Trophoblast cell (in vitro differentiated cells and primary cell): ENCODE results near the gene MYO7B.
A peak's percentile ranks its signal among the peaks of the same experiment; 100 is the strongest.

Experiments
- DNase-seq, 2 donors: peaks; one replicate each; pipeline ENCODE4 v3.0.0-alpha.2; 2016
- H2AFZ ChIP-seq: 2 replicates; pipeline ENCODE4 v1.6.1; 2013; ENCODE audit warnings: low read length, moderate library complexity, mild to moderate bottlenecking; ENCODE audit not compliant: insufficient read depth, poor library complexity
- H2AK5ac ChIP-seq: 2 replicates; pipeline ENCODE4 v1.6.1; 2013; ENCODE audit warnings: mild to moderate bottlenecking, low read length
- H2BK120ac ChIP-seq: 2 replicates; pipeline ENCODE4 v1.6.1; 2013; ENCODE audit warnings: low read length, mild to moderate bottlenecking, moderate library complexity; ENCODE audit not compliant: insufficient read depth, poor library complexity
- H2BK12ac ChIP-seq: 2 replicates; pipeline ENCODE4 v1.6.1; 2013; ENCODE audit warnings: mild to moderate bottlenecking, low read length, moderate library complexity
- H2BK5ac ChIP-seq: 2 replicates; pipeline ENCODE4 v1.6.1; 2013; ENCODE audit warnings: low read length, low read depth, moderate library complexity, mild to moderate bottlenecking; ENCODE audit not compliant: poor library complexity
- H3K14ac ChIP-seq: 2 replicates; pipeline ENCODE4 v1.6.1; 2013; ENCODE audit warnings: mild to moderate bottlenecking, low read length
- H3K18ac ChIP-seq: 2 replicates; pipeline ENCODE4 v1.6.1; 2013; ENCODE audit warnings: mild to moderate bottlenecking, low read length
- H3K23ac ChIP-seq: 2 replicates; pipeline ENCODE4 v1.6.1; 2013; ENCODE audit warnings: low read length
- H3K27ac ChIP-seq: 2 replicates; pipeline ENCODE4 v1.5.1; 2013; ENCODE audit warnings: low read depth, mild to moderate bottlenecking, inconsistent platforms, low read length, moderate library complexity
- H3K27me3 ChIP-seq: 2 replicates; pipeline ENCODE4 v1.6.1; 2013; ENCODE audit warnings: inconsistent platforms, mild to moderate bottlenecking, low read length, moderate library complexity; ENCODE audit not compliant: insufficient read depth
- H3K36me3 ChIP-seq, 2 experiments: 1 replicate in 1 of 2; 2 replicates in 1 of 2; pipeline ENCODE4 v1.6.1; 2013; ENCODE audit warnings: low read length in 2 of 2, mild to moderate bottlenecking in 2 of 2, moderate library complexity in 1 of 2; ENCODE audit not compliant: insufficient read depth in 2 of 2, control insufficient read depth in 1 of 2
- H3K4ac ChIP-seq: 2 replicates; pipeline ENCODE4 v1.6.1; 2013; ENCODE audit warnings: low read depth, mild to moderate bottlenecking, low read length, moderate library complexity
- H3K4me1 ChIP-seq, 2 experiments: 1 replicate in 1 of 2; 2 replicates in 1 of 2; pipeline ENCODE4 v1.6.1; 2013; ENCODE audit warnings: low read length in 2 of 2, mild to moderate bottlenecking in 2 of 2, moderate library complexity in 1 of 2; ENCODE audit not compliant: insufficient read depth in 2 of 2, control insufficient read depth in 1 of 2
- H3K4me2 ChIP-seq: 2 replicates; pipeline ENCODE4 v1.6.1; 2013; ENCODE audit warnings: inconsistent platforms, mild to moderate bottlenecking, low read length, moderate library complexity
- H3K4me3 ChIP-seq: 2 replicates; pipeline ENCODE4 v1.5.1; 2013; ENCODE audit warnings: mild to moderate bottlenecking, low read depth, low read length, inconsistent platforms
- H3K79me1 ChIP-seq: one replicate; pipeline ENCODE4 v1.6.1; 2013; ENCODE audit warnings: low read length
- H3K79me2 ChIP-seq: 2 replicates; pipeline ENCODE4 v1.6.1; 2013; ENCODE audit warnings: low read length, mild to moderate bottlenecking; ENCODE audit not compliant: control insufficient read depth, insufficient read depth, poor library complexity
- H3K9ac ChIP-seq: 2 replicates; pipeline ENCODE4 v1.6.1; 2013; ENCODE audit warnings: mild to moderate bottlenecking, low read length
- H3K9me3 ChIP-seq: 2 replicates; pipeline ENCODE4 v1.6.1; 2013; ENCODE audit warnings: low read depth, mild to moderate bottlenecking, control low read depth, inconsistent platforms, low read length; ENCODE audit not compliant: insufficient read depth
- H4K12ac ChIP-seq: 2 replicates; pipeline ENCODE4 v1.6.1; 2013; ENCODE audit warnings: low read depth, mild to moderate bottlenecking, low read length, moderate library complexity
- H4K8ac ChIP-seq: 2 replicates; pipeline ENCODE4 v1.6.1; 2013; ENCODE audit warnings: low read depth, mild to moderate bottlenecking, low read length, moderate library complexity
- H4K91ac ChIP-seq: one replicate; pipeline ENCODE4 v1.6.1; 2013; ENCODE audit warnings: low read depth, mild to moderate bottlenecking, low read length, moderate library complexity
- WGBS: extraction: QIAGEN DNeasy Blood & Tissue Kit; methylation state at CpG from one replicate; pipeline ENCODE4 v1.1.7; 2013; ENCODE audit warnings: missing lambda C conversion rate; ENCODE audit not compliant: insufficient read length, insufficient coverage; ENCODE audit errors: extremely low coverage; 5-methylcytosine and 5-hydroxymethylcytosine counted together

MYO7B gene

GRCh38 chr2:127681976-127682857 is 146.7 kb downstream of the MYO7B start:
- Histone ChIP-seq H4K91ac (no peak overlapping the region), H2BK120ac (no peak overlapping the region), H2AFZ (no peak overlapping the region), H4K12ac (no peak overlapping the region), H2BK12ac (no peak overlapping the region), H3K4ac (no peak overlapping the region), H3K27ac (no peak overlapping the region), H4K8ac (no peak overlapping the region), H2BK5ac (no peak overlapping the region), H3K79me2 (no peaks in the 10 kb centered on the region), H3K9ac (no peak overlapping the region), H3K36me3 (no peaks in the 10 kb centered on the region), H3K4me3 (no peak overlapping the region), H3K27me3 (no peaks in the 10 kb centered on the region), H2AK5ac (no peak overlapping the region), H3K18ac (no peak overlapping the region), H3K4me2 (no peak overlapping the region), H3K14ac (no peak overlapping the region), H3K4me1 (peaks cover 0 to 3% of the 10 kb centered on the region in 2 experiments), H3K23ac (no peak overlapping the region), H3K9me3 (peaks cover 5% of the 10 kb centered on the region), H3K79me1 (no peaks in the 10 kb centered on the region)
- WGBS = no CpG with 5 or more reads among the region's 6 CpGs
- no peak for DNase-seq

DNA sequence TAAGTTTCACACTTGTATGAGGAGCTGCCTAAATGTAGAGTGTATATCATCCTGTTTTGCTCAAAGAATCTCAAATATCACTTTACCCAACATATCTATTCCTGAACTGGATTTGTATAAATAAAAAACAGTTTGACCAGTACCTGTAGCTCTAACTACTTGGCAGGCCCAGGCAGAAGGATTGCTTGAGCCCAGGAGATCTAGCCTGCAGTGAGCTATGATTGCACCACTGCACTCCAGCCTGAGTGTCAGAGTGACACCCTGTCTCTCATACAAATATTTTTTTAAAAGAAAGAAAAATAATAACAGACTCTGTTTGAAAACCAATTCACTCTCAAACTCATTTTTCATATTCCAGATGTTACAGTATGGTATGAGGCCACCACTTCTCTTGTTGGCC is 147.6 kb downstream of the MYO7B start:
- no peak overlapping the region for H4K91ac ChIP-seq
- no peak overlapping the region for H4K8ac ChIP-seq
- peaks cover 5% of the 10 kb centered on the region for H3K9me3 ChIP-seq
- no peak overlapping the region for H3K9ac ChIP-seq
- H3K18ac ChIP-seq = no peak overlapping the region
- H4K12ac ChIP-seq = no peak overlapping the region
- H3K27me3 ChIP-seq = no peaks in the 10 kb centered on the region
- H3K79me2 ChIP-seq = no peaks in the 10 kb centered on the region
- H3K4me1 ChIP-seq = peaks cover 0 to 3% of the 10 kb centered on the region in 2 experiments
- H3K23ac ChIP-seq = no peak overlapping the region
- no peak overlapping the region for H2BK12ac ChIP-seq
- H2AK5ac ChIP-seq = no peak overlapping the region
- no peak overlapping the region for H2BK120ac ChIP-seq
- no peak overlapping the region for H3K14ac ChIP-seq
- no peak for DNase-seq
- no peak overlapping the region for H3K4me2 ChIP-seq
- no peak overlapping the region for H2AFZ ChIP-seq
- H2BK5ac ChIP-seq = no peak overlapping the region
- H3K4ac ChIP-seq = no peak overlapping the region
- H3K4me3 ChIP-seq = no peak overlapping the region
- no peak overlapping the region for H3K27ac ChIP-seq
- H3K79me1 ChIP-seq = no peaks in the 10 kb centered on the region
- H3K36me3 ChIP-seq = no peaks in the 10 kb centered on the region

- H2AFZ ChIP-seq = no peak overlapping the region
- WGBS = no CpG with 5 or more reads among the region's 15 CpGs
- H3K23ac ChIP-seq = no peak overlapping the region
- H3K4ac ChIP-seq = no peak overlapping the region
- no peaks in the 10 kb centered on the region for H3K79me2 ChIP-seq
- H4K8ac ChIP-seq = no peak overlapping the region
- H3K4me1 ChIP-seq = peaks cover 0 to 3% of the 10 kb centered on the region in 2 experiments
- H3K36me3 ChIP-seq = no peaks in the 10 kb centered on the region
- H3K14ac ChIP-seq = no peak overlapping the region
- no peak overlapping the region for H3K4me3 ChIP-seq
- no peaks in the 10 kb centered on the region for H3K27me3 ChIP-seq
- H4K91ac ChIP-seq = no peak overlapping the region
- DNase-seq = no peak
- H3K27ac ChIP-seq = no peak overlapping the region
- H3K4me2 ChIP-seq = no peak overlapping the region
- H2BK12ac ChIP-seq = no peak overlapping the region
- no peak overlapping the region for H3K18ac ChIP-seq
- H2BK5ac ChIP-seq = no peak overlapping the region
- H2BK120ac ChIP-seq = no peak overlapping the region
- peak overlapping the region; percentile 29 for H3K9ac ChIP-seq
- H3K9me3 ChIP-seq = peaks cover 2% of the 10 kb centered on the region
- H3K79me1 ChIP-seq = no peaks in the 10 kb centered on the region
- no peak overlapping the region for H4K12ac ChIP-seq
- H2AK5ac ChIP-seq = no peak overlapping the region
These were observed 148.3 kb downstream of the MYO7B start for GRCh38 chr2:127683757-127684156.

GRCh38 chr2:127685410-127686080 is 150.1 kb downstream of the MYO7B start:
- Histone ChIP-seq H3K23ac (no peak overlapping the region), H4K91ac (no peak overlapping the region), H3K27me3 (no peaks in the 10 kb centered on the region), H2BK12ac (no peak overlapping the region), H2AFZ (no peak overlapping the region), H3K18ac (no peak overlapping the region), H2BK120ac (no peak overlapping the region), H3K27ac (no peak overlapping the region), H2BK5ac (no peak overlapping the region), H3K4me2 (no peak overlapping the region), H3K4me3 (no peak overlapping the region), H3K9ac (no peak overlapping the region), H2AK5ac (no peak overlapping the region), H3K9me3 (peaks cover 7% of the 10 kb centered on the region), H4K12ac (no peak overlapping the region), H4K8ac (no peak overlapping the region), H3K79me2 (no peaks in the 10 kb centered on the region), H3K14ac (no peak overlapping the region), H3K36me3 (no peaks in the 10 kb centered on the region), H3K4ac (no peak overlapping the region), H3K79me1 (no peaks in the 10 kb centered on the region), H3K4me1 (peaks cover 0 to 3% of the 10 kb centered on the region in 2 experiments)
- DNase-seq = no peak
- WGBS = no CpG with 5 or more reads among the region's 8 CpGs
